HepG2 (cell line): ENCODE data around the gene BHLHE23. TPM values are rescaled to one million over a fixed set of nuclear protein-coding genes. Genes with fewer than 3 reads are reported as not detected.
A peak's percentile ranks its signal among the peaks of the same experiment; 100 is the strongest.

Source experiments
- BORCS8-MEF2B ChIP-seq: sonication (generic); formaldehyde crosslinking; IDR thresholded peaks from 2 replicates; pipeline ENCODE4 v1.8.0; 2022; ENCODE audit warnings: mild to moderate bottlenecking, missing genetic modification reagents
- GZF1 ChIP-seq: sonication (generic); formaldehyde crosslinking; IDR thresholded peaks from 2 replicates; pipeline ENCODE4 v1.5.1; 2020; ENCODE audit warnings: mild to moderate bottlenecking, missing genetic modification reagents
- HNRNPUL1 ChIP-seq: fragments of 200-400 bp; formaldehyde crosslinking; IDR thresholded peaks from 2 replicates; pipeline ENCODE4 v1.6.1; 2017; ENCODE audit warnings: low read depth, mild to moderate bottlenecking, low read length, moderate library complexity
- KAT7 ChIP-seq: IDR thresholded peaks from 2 replicates; pipeline ENCODE4 v1.6.1; 2018; ENCODE audit warnings: borderline replicate concordance, missing compliant biosample characterization
- NPAS2 ChIP-seq: sonication (generic); formaldehyde crosslinking; IDR thresholded peaks from 2 replicates; pipeline ENCODE4 v1.8.0; 2022; ENCODE audit warnings: mild to moderate bottlenecking, missing genetic modification reagents, borderline replicate concordance
- NR3C1 ChIP-seq: sonication (generic); formaldehyde crosslinking; IDR thresholded peaks from 2 replicates; pipeline ENCODE4 v1.4.0; 2020; ENCODE audit warnings: missing genetic modification reagents
- PHF8 ChIP-seq: sonication (generic); formaldehyde crosslinking; IDR thresholded peaks from 2 replicates; pipeline ENCODE4 v1.5.0; 2020; ENCODE audit warnings: missing genetic modification reagents
- RARG ChIP-seq: sonication (generic); formaldehyde crosslinking; IDR thresholded peaks from 2 replicates; pipeline ENCODE4 v1.4.0; 2020; ENCODE audit warnings: low read depth, mild to moderate bottlenecking, missing genetic modification reagents
- RNF2 ChIP-seq: fragments of 450-650 bp; conservative IDR thresholded peaks from 2 replicates; pipeline ENCODE4 v1.6.1; 2016; ENCODE audit warnings: low read depth
- RXRB ChIP-seq: IDR thresholded peaks from 2 replicates; pipeline ENCODE4 v1.6.1; 2016; ENCODE audit warnings: borderline replicate concordance, missing genetic modification reagents, missing compliant biosample characterization
- TMF1 ChIP-seq: sonication (generic); formaldehyde crosslinking; IDR thresholded peaks from 2 replicates; pipeline ENCODE4 v1.8.1; 2022; ENCODE audit warnings: low read depth, missing genetic modification reagents
- ZFP37 ChIP-seq: sonication (generic); formaldehyde crosslinking; IDR thresholded peaks from 2 replicates; pipeline ENCODE4 v1.4.0; 2020; ENCODE audit warnings: missing genetic modification reagents, borderline replicate concordance
- ZKSCAN5 ChIP-seq: sonication (generic); formaldehyde crosslinking; IDR thresholded peaks from 2 replicates; pipeline ENCODE4 v1.5.1; 2020; ENCODE audit warnings: mild to moderate bottlenecking, missing genetic modification reagents
- ZNF350 ChIP-seq: sonication (generic); formaldehyde crosslinking; IDR thresholded peaks from 2 replicates; pipeline ENCODE4 v1.4.0; 2020; ENCODE audit warnings: mild to moderate bottlenecking, low read depth, missing genetic modification reagents, borderline replicate concordance
- ZNF557 ChIP-seq: sonication (generic); formaldehyde crosslinking; IDR thresholded peaks from 2 replicates; pipeline ENCODE4 v1.4.0; 2020; ENCODE audit warnings: missing genetic modification reagents
- ZSCAN21 ChIP-seq: sonication (generic); formaldehyde crosslinking; IDR thresholded peaks from 2 replicates; pipeline ENCODE4 v1.8.0; 2022; ENCODE audit warnings: mild to moderate bottlenecking, missing genetic modification reagents, moderate library complexity, borderline replicate concordance
- ZSCAN31 ChIP-seq: sonication (generic); formaldehyde crosslinking; IDR thresholded peaks from 2 replicates; pipeline ENCODE4 v1.5.0; 2020; ENCODE audit warnings: low read depth, mild to moderate bottlenecking, missing genetic modification reagents
- polyA plus RNA-seq, 8 experiments: library from polyadenylated mRNA; depleted of rRNA in 3 of 8; stranded (reverse) in 7 of 8; unstranded in 1 of 8; fragments of >200 nt; fragmentation: Illumina TruSeq in 4 of 8; extraction: Trizol in 4 of 8; gene quantifications; 2 replicates each; pipeline versions ENCODE4 v1.2.1 to v1.2.3, GENCODE V29; 2011 to 2016; ENCODE audit warnings: low read depth in 4 of 8, missing spikeins in 1 of 8, mixed read lengths in 1 of 8; ENCODE audit not compliant: insufficient read depth in 1 of 8
- total RNA-seq, 5 experiments: library from RNA; depleted of rRNA; stranded (reverse); fragments of >200 nt; fragmentation: Illumina TruSeq; extraction: Trizol; gene quantifications; 2 replicates each; pipeline ENCODE4 v1.2.3, GENCODE V29; 2016; ENCODE audit warnings: low read depth in 1 of 5
- TF ChIP-seq, protein P1 (sequence below): sonication (generic); formaldehyde crosslinking; IDR thresholded peaks from 2 replicates; pipeline ENCODE4 v1.5.0; 2020; ENCODE audit warnings: mild to moderate bottlenecking, missing genetic modification reagents, borderline replicate concordance
- TF ChIP-seq, protein P2 (sequence below): sonication (generic); formaldehyde crosslinking; IDR thresholded peaks from 2 replicates; pipeline ENCODE4 v1.5.1; 2020; ENCODE audit warnings: mild to moderate bottlenecking, missing genetic modification reagents, borderline replicate concordance
- TF ChIP-seq, protein P3 (sequence below): sonication (generic); formaldehyde crosslinking; IDR thresholded peaks from 2 replicates; pipeline ENCODE4 v1.4.0; 2020; ENCODE audit warnings: low read depth, mild to moderate bottlenecking, missing genetic modification reagents

The BHLHE23 gene
- total and polyA plus RNA-seq, 2 of the 13 experiments (the other 11 are each of a cell fraction or from before 2014, with no cell fraction given), result not detected

DNA sequence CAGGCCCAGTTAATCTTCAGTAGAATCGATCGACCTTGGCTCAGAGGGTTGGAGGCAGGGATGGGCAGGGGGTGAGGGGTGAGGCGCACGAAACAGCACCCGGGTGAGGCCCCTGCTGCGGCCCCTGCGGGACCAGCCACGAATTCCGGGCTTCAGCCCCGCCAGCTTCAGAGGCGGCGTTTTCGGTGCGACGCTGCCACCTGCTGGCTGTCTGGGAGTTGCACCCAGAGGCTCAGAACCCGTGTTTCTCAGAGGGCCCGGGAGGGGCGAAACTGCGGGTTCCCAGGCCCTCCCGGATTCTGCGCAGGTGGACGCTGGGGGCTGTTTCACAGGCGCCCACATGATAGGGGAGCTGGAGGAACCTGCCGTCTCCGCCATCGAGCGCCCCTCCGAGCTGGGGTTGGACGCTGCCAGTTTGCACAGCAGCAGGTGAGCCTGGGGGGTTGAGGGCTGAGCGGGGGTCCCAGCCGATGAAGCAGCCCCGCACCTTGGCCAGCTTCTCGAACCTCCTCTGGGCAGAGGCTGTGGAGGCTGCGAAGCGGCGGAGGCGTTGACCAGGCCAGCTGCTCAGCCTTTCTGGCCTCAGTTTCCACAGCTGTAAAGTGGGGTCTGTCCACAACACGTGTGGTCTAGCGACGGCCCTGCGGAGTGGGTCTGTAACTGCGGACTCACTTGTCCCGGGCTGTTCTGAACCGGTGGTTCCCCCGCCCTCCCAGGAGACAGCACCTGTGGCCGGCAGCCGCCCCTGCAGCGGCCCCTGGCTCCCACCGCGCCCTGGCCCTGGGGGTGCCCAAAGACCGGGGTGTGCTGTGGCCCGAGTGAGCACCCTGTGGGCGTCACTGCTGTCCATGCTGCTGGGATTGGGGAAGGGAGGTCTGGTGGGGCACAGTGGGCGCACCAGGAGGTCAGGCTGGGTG lies 2.5 kb upstream of the BHLHE23 start (continued):
- TF ChIP-seq, protein P1, sequence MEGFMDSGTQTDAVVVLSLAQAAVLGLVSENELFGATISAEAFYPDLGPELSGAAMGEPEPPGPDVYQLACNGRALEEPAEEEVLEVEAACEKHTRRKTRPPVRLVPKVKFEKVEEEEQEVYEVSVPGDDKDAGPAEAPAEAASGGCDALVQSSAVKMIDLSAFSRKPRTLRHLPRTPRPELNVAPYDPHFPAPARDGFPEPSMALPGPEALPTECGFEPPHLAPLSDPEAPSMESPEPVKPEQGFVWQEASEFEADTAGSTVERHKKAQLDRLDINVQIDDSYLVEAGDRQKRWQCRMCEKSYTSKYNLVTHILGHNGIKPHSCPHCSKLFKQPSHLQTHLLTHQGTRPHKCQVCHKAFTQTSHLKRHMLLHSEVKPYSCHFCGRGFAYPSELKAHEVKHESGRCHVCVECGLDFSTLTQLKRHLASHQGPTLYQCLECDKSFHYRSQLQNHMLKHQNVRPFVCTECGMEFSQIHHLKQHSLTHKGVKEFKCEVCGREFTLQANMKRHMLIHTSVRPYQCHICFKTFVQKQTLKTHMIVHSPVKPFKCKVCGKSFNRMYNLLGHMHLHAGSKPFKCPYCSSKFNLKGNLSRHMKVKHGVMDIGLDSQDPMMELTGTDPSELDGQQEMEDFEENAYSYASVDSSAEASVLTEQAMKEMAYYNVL (CRISPR knock-in tag), result peak; percentile 65; the same call in 1 of the 2 replicates
- TF ChIP-seq, protein P2, sequence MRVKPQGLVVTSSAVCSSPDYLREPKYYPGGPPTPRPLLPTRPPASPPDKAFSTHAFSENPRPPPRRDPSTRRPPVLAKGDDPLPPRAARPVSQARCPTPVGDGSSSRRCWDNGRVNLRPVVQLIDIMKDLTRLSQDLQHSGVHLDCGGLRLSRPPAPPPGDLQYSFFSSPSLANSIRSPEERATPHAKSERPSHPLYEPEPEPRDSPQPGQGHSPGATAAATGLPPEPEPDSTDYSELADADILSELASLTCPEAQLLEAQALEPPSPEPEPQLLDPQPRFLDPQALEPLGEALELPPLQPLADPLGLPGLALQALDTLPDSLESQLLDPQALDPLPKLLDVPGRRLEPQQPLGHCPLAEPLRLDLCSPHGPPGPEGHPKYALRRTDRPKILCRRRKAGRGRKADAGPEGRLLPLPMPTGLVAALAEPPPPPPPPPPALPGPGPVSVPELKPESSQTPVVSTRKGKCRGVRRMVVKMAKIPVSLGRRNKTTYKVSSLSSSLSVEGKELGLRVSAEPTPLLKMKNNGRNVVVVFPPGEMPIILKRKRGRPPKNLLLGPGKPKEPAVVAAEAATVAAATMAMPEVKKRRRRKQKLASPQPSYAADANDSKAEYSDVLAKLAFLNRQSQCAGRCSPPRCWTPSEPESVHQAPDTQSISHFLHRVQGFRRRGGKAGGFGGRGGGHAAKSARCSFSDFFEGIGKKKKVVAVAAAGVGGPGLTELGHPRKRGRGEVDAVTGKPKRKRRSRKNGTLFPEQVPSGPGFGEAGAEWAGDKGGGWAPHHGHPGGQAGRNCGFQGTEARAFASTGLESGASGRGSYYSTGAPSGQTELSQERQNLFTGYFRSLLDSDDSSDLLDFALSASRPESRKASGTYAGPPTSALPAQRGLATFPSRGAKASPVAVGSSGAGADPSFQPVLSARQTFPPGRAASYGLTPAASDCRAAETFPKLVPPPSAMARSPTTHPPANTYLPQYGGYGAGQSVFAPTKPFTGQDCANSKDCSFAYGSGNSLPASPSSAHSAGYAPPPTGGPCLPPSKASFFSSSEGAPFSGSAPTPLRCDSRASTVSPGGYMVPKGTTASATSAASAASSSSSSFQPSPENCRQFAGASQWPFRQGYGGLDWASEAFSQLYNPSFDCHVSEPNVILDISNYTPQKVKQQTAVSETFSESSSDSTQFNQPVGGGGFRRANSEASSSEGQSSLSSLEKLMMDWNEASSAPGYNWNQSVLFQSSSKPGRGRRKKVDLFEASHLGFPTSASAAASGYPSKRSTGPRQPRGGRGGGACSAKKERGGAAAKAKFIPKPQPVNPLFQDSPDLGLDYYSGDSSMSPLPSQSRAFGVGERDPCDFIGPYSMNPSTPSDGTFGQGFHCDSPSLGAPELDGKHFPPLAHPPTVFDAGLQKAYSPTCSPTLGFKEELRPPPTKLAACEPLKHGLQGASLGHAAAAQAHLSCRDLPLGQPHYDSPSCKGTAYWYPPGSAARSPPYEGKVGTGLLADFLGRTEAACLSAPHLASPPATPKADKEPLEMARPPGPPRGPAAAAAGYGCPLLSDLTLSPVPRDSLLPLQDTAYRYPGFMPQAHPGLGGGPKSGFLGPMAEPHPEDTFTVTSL (CRISPR knock-in tag), result no peak; the same call in 1 of the 2 replicates
- TF ChIP-seq RXRB (CRISPR knock-in tag), result peak; percentile 64; the same call in 1 of the 2 replicates
- no peak; the same call in 1 of the 2 replicates for TF ChIP-seq BORCS8-MEF2B (CRISPR knock-in tag)
- no peak for TF ChIP-seq NPAS2 (CRISPR knock-in tag)
- no peak for TF ChIP-seq RARG
- no peak; the same call in 1 of the 2 replicates for TF ChIP-seq KAT7 (CRISPR knock-in tag)
- no peak for TF ChIP-seq ZFP37
- TF ChIP-seq GZF1 (CRISPR knock-in tag), result 0 out of 2 replicates have a peak, but pooled peaks have one; percentile 53
- no peak; the same call in 1 of the 2 replicates for TF ChIP-seq TMF1
- TF ChIP-seq ZKSCAN5 (CRISPR knock-in tag), result no peak
- TF ChIP-seq RNF2, result 0 out of 2 replicates have a peak, but pooled peaks have one; percentile 59
- TF ChIP-seq NR3C1 (CRISPR knock-in tag), result no peak
- peak; percentile 38; the same call in 1 of the 2 replicates for TF ChIP-seq PHF8 (CRISPR knock-in tag)
- no peak for TF ChIP-seq ZSCAN31
- no peak for TF ChIP-seq HNRNPUL1
- peak; percentile 80 for TF ChIP-seq ZNF350 (CRISPR knock-in tag)
- TF ChIP-seq, protein P3, sequence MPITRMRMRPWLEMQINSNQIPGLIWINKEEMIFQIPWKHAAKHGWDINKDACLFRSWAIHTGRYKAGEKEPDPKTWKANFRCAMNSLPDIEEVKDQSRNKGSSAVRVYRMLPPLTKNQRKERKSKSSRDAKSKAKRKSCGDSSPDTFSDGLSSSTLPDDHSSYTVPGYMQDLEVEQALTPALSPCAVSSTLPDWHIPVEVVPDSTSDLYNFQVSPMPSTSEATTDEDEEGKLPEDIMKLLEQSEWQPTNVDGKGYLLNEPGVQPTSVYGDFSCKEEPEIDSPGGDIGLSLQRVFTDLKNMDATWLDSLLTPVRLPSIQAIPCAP (CRISPR knock-in tag), result no peak
- no peak for TF ChIP-seq ZNF557 (CRISPR knock-in tag)
- TF ChIP-seq ZSCAN21, result no peak
